ENCODE measurements around the gene GNB1. TPM values are rescaled to one million over a fixed set of nuclear protein-coding genes. Genes with fewer than 3 reads are reported as not detected.

The GNB1 gene
- total RNA-seq, 1 experiment from 2014 or later, result 400 TPM

- peaks cover 15 to 22% of the 10 kb centered on the region in 2 experiments for H3K4me1 Mint-ChIP-seq
These were observed 8.5 kb upstream of the GNB1 start for GRCh38 chr1:1899266-1899966.

More at GRCh38 chr1:1899266-1899966, 8.5 kb upstream of the GNB1 start:
- TF ChIP-seq CTCF (conservative IDR thresholded peaks at IDR 0.05), result peak; percentile 48; the same call in 2 of the 3 replicates
- no peak overlapping the region for H2BK12ac ChIP-seq (ENCODE audit: insufficient read length, low read depth, low read length)
- no peak overlapping the region for H3K4ac ChIP-seq (ENCODE audit: low read depth, low read length)
- no peak overlapping the region for H4K8ac ChIP-seq (replicated peaks; ENCODE audit: insufficient read length, low read depth, low read length)
- no peak overlapping the region for H3T11ph ChIP-seq (ENCODE audit: low read length)
- H3K18ac ChIP-seq (ENCODE audit: insufficient read length, low read depth, low read length), result no peak overlapping the region
- H3K79me2 ChIP-seq (ENCODE audit: insufficient read depth, low read length), result no peaks in the 10 kb centered on the region
- no peaks in the 10 kb centered on the region for H3K27me3 ChIP-seq (ENCODE audit: insufficient read depth, low read length)
- H3K4me1 ChIP-seq (ENCODE audit: insufficient read depth, low read length), result 0 out of 2 replicates have a peak, but pooled peaks cover 3% of the 10 kb centered on the region
- no peak overlapping the region for H3K27ac ChIP-seq (ENCODE audit: insufficient read length, low read depth, low read length)
- no CpG with 5 or more reads among the region's 16 CpGs for WGBS (ENCODE audit: extremely low coverage, insufficient read length, low lambda C conversion rate)
- H3K14ac ChIP-seq (ENCODE audit: insufficient read depth, low read length), result no peak overlapping the region; the same call in 1 of the 2 replicates
- Mint-ChIP-seq H3K9me3 (peaks cover 6% of the 10 kb centered on the region in 2 experiments; a peak in 3 of 5 replicates), H3K27ac (no peak overlapping the region), H3K4me3 (no peak overlapping the region), H3K27me3 (ENCODE audit: low read depth) (peaks cover 6% of the 10 kb centered on the region), H3K36me3 (ENCODE audit: insufficient read depth in 1 of 3, low read depth in 3 of 3) (no peaks in the 10 kb centered on the region)
- no peak overlapping the region for H3K4me2 ChIP-seq (ENCODE audit: insufficient read depth, insufficient read length, low read length)
- H3K9ac ChIP-seq (ENCODE audit: extremely low read depth, insufficient read length, low read length), result no peak overlapping the region
- H3K56ac ChIP-seq (ENCODE audit: insufficient read length, low read depth, low read length), result no peak overlapping the region
- no peak overlapping the region for H3K23ac ChIP-seq (ENCODE audit: insufficient read length, low read depth, low read length)
- H4K20me1 ChIP-seq (ENCODE audit: control insufficient read depth, insufficient read depth, insufficient read length), result no peaks in the 10 kb centered on the region
- H3K9me3 ChIP-seq (ENCODE audit: control insufficient read depth, low read depth, low read length), result no peaks in the 10 kb centered on the region
- H2BK5ac ChIP-seq (ENCODE audit: insufficient read length, low read length), result no peak overlapping the region
- H2AFZ ChIP-seq (ENCODE audit: low read length), result no peak overlapping the region
- no peaks in the 10 kb centered on the region for H3K23me2 ChIP-seq (ENCODE audit: insufficient read length, low read depth, low read length, poor library complexity, severe bottlenecking)
- no peak overlapping the region for H4K91ac ChIP-seq (ENCODE audit: insufficient read length, low read depth, low read length)
- H2AK5ac ChIP-seq (ENCODE audit: insufficient read length, low read length), result no peak overlapping the region
- H2BK15ac ChIP-seq (ENCODE audit: low read depth, low read length), result no peak overlapping the region
- no peak overlapping the region for H2BK20ac ChIP-seq (ENCODE audit: low read depth, low read length, poor library complexity, severe bottlenecking)
- DNase-seq, result peak; percentile 68
- H2BK120ac ChIP-seq (ENCODE audit: low read depth, low read length, poor library complexity, severe bottlenecking), result no peak overlapping the region
- no peaks in the 10 kb centered on the region for H3K79me1 ChIP-seq (ENCODE audit: insufficient read depth, low read depth, low read length, poor library complexity, severe bottlenecking)
- H4K5ac ChIP-seq (ENCODE audit: insufficient read length, low read depth, low read length), result no peak overlapping the region

Measured in H9 (cell line).